Measurements from ENCODE around the gene TRPM8.

TRPM8 gene

GRCh38 chr2:234050455-234051135 lies 133.4 kb downstream of the TRPM8 start, which contains the start of gene SPP2:
TSS of gene SPP2 (plus strand) at chr2:234050702. CDS start at chr2:234050787, 85 bp downstream.
- no peak for DNase-seq

GRCh38 chr2:234051374-234052070 lies 134.3 kb downstream of the TRPM8 start:
- no peak for DNase-seq

- DNase-seq: no peak
These were observed 141.7 kb downstream of the TRPM8 start for GRCh38 chr2:234058881-234059280.

GRCh38 chr2:234060236-234060635 lies 143.1 kb downstream of the TRPM8 start:
- no peak for DNase-seq

GRCh38 chr2:234061624-234062257 lies 144.6 kb downstream of the TRPM8 start:
- DNase-seq: peak; percentile 1

GRCh38 chr2:234066587-234066986 lies 149.4 kb downstream of the TRPM8 start:
- DNase-seq: no peak

Data from hematopoietic multipotent progenitor cell treated with erythropoietin and hydrocortisone succinate and interleukin-3 and kit ligand, for 6 days (in vitro differentiated cells).